GM21390 (cell line): ENCODE data around the gene UROD.

Experiments
- ATAC-seq: cut with Tn5 transposase; IDR thresholded peaks from one replicate; pipeline ENCODE4 v1.9.1; 2021; ENCODE audit not compliant: unreplicated experiment

UROD gene

GRCh38 chr1:45008076-45008475 lies 4.0 kb upstream of the UROD start:
- ATAC-seq = no peak

GRCh38 chr1:45008516-45008915 lies 3.5 kb upstream of the UROD start:
- ATAC-seq = no peak

- ATAC-seq = no peak
Observed at GRCh38 chr1:45009296-45009865, 2.7 kb upstream of the UROD start.

GRCh38 chr1:45009956-45010854 lies 1.8 kb upstream of the UROD start:
- ATAC-seq = no peak

- peak; percentile 58 for ATAC-seq
Observed at GRCh38 chr1:45010855-45011811, 921 bp upstream of the UROD start, which contains the start of gene HECTD3. TSS of gene HECTD3 (minus strand) at chr1:45011324. CDS start at chr1:45011257, 67 bp downstream.

GRCh38 chr1:45012639-45013278 lies 705 bp downstream of the UROD start:
- ATAC-seq = no peak

GRCh38 chr1:45013551-45014209 lies 1.6 kb downstream of the UROD start:
- no peak for ATAC-seq

- ATAC-seq = no peak
Observed at GRCh38 chr1:45014321-45015028, 2.4 kb downstream of the UROD start.

- ATAC-seq = no peak
Observed at GRCh38 chr1:45015683-45016082, 3.6 kb downstream of the UROD start.

- ATAC-seq = no peak
Observed at GRCh38 chr1:45016090-45016697, 4.1 kb downstream of the UROD start.

- no peak for ATAC-seq
Observed at GRCh38 chr1:45016767-45017166, 4.7 kb downstream of the UROD start.

GRCh38 chr1:45018599-45019230 lies 6.7 kb downstream of the UROD start:
- ATAC-seq = peak; percentile 76

GRCh38 chr1:45023663-45024062 lies 11.6 kb downstream of the UROD start:
- no peak for ATAC-seq

- ATAC-seq = no peak
Observed at GRCh38 chr1:45026446-45026845, 14.4 kb downstream of the UROD start.

- ATAC-seq = no peak
Observed at GRCh38 chr1:45032837-45033236, 20.8 kb downstream of the UROD start.

GRCh38 chr1:45033356-45033755 lies 21.3 kb downstream of the UROD start:
- no peak for ATAC-seq

- no peak for ATAC-seq
Observed at GRCh38 chr1:45035631-45036301, 23.7 kb downstream of the UROD start.

- ATAC-seq = no peak
Observed at GRCh38 chr1:45037456-45037855, 25.4 kb downstream of the UROD start.
